Measurements from ENCODE around the gene ZNF584.
"Not testable (repeated sequence)": the region's sequence is repeated elsewhere in the genome, so short reads cannot be mapped to it uniquely, and the experiment has no call there.

The ZNF584 gene

GRCh38 chr19:58400316-58400915 lies 8.0 kb upstream of the ZNF584 start:
- Histone ChIP-seq H3K36me3 (ENCODE audit: low read depth) (no peaks in the 10 kb centered on the region), H3K27ac (ENCODE audit: poor library complexity, severe bottlenecking) (peak overlapping the region; percentile 33), H3K4me1 (ENCODE audit: insufficient read depth, poor library complexity, severe bottlenecking) (peaks cover 4% of the 10 kb centered on the region), H3K4me3 (ENCODE audit: severe bottlenecking) (peak overlapping the region; percentile 60), H3K27me3 (ENCODE audit: insufficient read depth, poor library complexity, severe bottlenecking) (no peaks in the 10 kb centered on the region), H3K9me3 (ENCODE audit: severe bottlenecking) (no peaks in the 10 kb centered on the region)
- ATAC-seq (ENCODE audit: low read depth) (peak; percentile 18), DNase-seq (ENCODE audit: low spot score) (peak; percentile 67)
- no peak for TF ChIP-seq CTCF (IDR thresholded peaks at IDR 0.05; ENCODE audit: poor library complexity, severe bottlenecking)

DNA sequence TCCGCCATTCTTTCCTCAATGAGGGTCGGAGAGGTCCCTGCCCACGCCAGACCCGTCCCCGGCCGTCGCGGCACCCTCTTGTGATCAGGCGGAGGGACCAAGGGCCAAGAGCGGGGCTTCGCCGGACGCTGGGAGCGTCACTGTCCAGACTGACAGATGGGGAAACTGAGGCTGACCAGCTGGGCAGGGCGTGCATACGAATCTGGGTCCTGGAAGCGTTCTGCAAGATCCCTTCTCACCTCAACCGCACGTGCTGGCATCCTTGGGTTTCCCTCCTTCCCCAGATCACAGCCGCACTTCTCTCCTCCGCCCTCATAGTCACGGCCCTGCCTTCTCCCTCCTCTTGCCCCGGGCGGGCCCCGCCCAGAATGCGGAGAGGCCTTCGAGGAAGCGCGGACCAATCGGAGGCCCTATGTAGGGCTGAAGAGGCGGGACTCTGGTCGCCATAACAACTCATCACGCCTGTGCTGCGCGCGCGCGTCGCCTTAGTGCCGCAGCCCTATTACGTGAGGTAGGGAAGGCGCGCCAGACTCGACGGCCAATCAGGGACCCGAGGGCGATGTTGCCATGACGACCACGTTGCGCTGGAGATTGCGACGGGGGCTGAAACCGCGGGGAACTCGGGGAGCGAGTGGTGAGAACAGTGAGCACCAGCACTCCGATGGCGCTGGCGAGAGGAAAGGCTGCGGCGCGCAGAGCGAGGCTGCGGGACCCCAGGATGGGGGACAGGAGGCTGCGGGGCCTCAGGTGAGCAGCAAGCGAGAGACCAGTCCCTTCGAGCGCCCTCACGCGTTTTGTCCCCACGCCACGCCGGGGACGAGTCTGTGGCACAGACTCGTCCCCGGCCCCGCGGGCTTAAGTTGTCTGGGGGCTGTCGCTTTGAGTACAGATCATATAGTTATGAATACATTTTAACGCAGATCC lies 7.3 kb upstream of the ZNF584 start:
- DNase-seq (ENCODE audit: low spot score), result peak; percentile 99
- peak overlapping the region; percentile 60 for H3K4me3 ChIP-seq (ENCODE audit: severe bottlenecking)
- TF ChIP-seq CTCF (IDR thresholded peaks at IDR 0.05; ENCODE audit: poor library complexity, severe bottlenecking), result no peak
- peaks cover 4% of the 10 kb centered on the region for H3K4me1 ChIP-seq (ENCODE audit: insufficient read depth, poor library complexity, severe bottlenecking)
- no peaks in the 10 kb centered on the region for H3K27me3 ChIP-seq (ENCODE audit: insufficient read depth, poor library complexity, severe bottlenecking)
- H3K27ac ChIP-seq (ENCODE audit: poor library complexity, severe bottlenecking), result peak overlapping the region; percentile 33
- peak; percentile 93 for ATAC-seq (ENCODE audit: low read depth)
- no peaks in the 10 kb centered on the region for H3K36me3 ChIP-seq (ENCODE audit: low read depth)
- H3K9me3 ChIP-seq (ENCODE audit: severe bottlenecking), result no peaks in the 10 kb centered on the region

GRCh38 chr19:58401840-58402421 lies 6.5 kb upstream of the ZNF584 start:
- H3K4me1 ChIP-seq (ENCODE audit: insufficient read depth, poor library complexity, severe bottlenecking), result peaks cover 4% of the 10 kb centered on the region
- peak overlapping the region; percentile 60 for H3K4me3 ChIP-seq (ENCODE audit: severe bottlenecking)
- peak overlapping the region; percentile 25 for H3K27ac ChIP-seq (ENCODE audit: poor library complexity, severe bottlenecking)
- no peaks in the 10 kb centered on the region for H3K27me3 ChIP-seq (ENCODE audit: insufficient read depth, poor library complexity, severe bottlenecking)
- DNase-seq (ENCODE audit: low spot score) (no peak), ATAC-seq (ENCODE audit: low read depth) (no peak)
- no peaks in the 10 kb centered on the region for H3K9me3 ChIP-seq (ENCODE audit: severe bottlenecking)
- no peak for TF ChIP-seq CTCF (IDR thresholded peaks at IDR 0.05; ENCODE audit: poor library complexity, severe bottlenecking)
- H3K36me3 ChIP-seq (ENCODE audit: low read depth), result no peaks in the 10 kb centered on the region

GRCh38 chr19:58403920-58404478 lies 4.5 kb upstream of the ZNF584 start:
- H3K36me3 ChIP-seq (ENCODE audit: low read depth); H3K27me3 ChIP-seq (ENCODE audit: insufficient read depth, poor library complexity, severe bottlenecking); ATAC-seq (ENCODE audit: low read depth); H3K27ac ChIP-seq (ENCODE audit: poor library complexity, severe bottlenecking); H3K4me1 ChIP-seq (ENCODE audit: insufficient read depth, poor library complexity, severe bottlenecking); H3K4me3 ChIP-seq (ENCODE audit: severe bottlenecking); H3K9me3 ChIP-seq (ENCODE audit: severe bottlenecking): not testable (repeated sequence)
- peak; percentile 20 for DNase-seq (ENCODE audit: low spot score)
